ENCODE measurements around the gene CTTNBP2.

GRCh38 chr7:117882594-117882993 lies 9.4 kb upstream of the CTTNBP2 start:
- no peak for TF ChIP-seq CTCF (IDR thresholded peaks at IDR 0.05; ENCODE audit: poor library complexity)
- no peak for TF ChIP-seq EZH2phosphoT487 (IDR thresholded peaks at IDR 0.05; ENCODE audit: low read depth, severe bottlenecking, unreplicated experiment)
- no peak for TF ChIP-seq EZH2 (IDR thresholded peaks at IDR 0.05; ENCODE audit: borderline replicate concordance)
